Esophagus squamous epithelium (tissue), 5 donors: ENCODE data around the gene ASMTL. TPM values are rescaled to one million over a fixed set of nuclear protein-coding genes. Genes with fewer than 3 reads are reported as not detected.
"Not testable (repeated sequence)": the region's sequence is repeated elsewhere in the genome, so short reads cannot be mapped to it uniquely, and the experiment has no call there.

Experiments
- DNase-seq: peaks from one replicate; lab custom pipeline; 2025; lab: John Stamatoyannopoulos, UW
- H3K27ac ChIP-seq, 4 donors: fragments of 200-600 bp; sonication (generic); one replicate each; pipeline ENCODE4 v1.5.1; 2016 to 2019; ENCODE audit warnings: mild to moderate bottlenecking in 1 of 4
- H3K27me3 ChIP-seq, 4 donors: fragments of 200-600 bp; sonication (generic); 1 replicate in 3 of 4; 2 replicates in 1 of 4; pipeline versions ENCODE4 v1.5.1 to v1.6.0; 2017 to 2021; ENCODE audit warnings: antibody characterized with exemption in 1 of 4
- H3K36me3 ChIP-seq, 3 donors: fragments of 200-600 bp; sonication (generic); one replicate each; pipeline ENCODE4 v1.5.1; 2016 to 2019
- H3K4me1 ChIP-seq, 3 donors: fragments of 200-600 bp; sonication (generic); one replicate each; pipeline ENCODE4 v1.5.1; 2017 to 2019
- H3K4me3 ChIP-seq, 4 donors: fragments of 200-600 bp; sonication (generic); 1 replicate in 3 of 4; 2 replicates in 1 of 4; pipeline ENCODE4 v1.5.1; 2016 to 2019; ENCODE audit warnings: mild to moderate bottlenecking in 2 of 4, moderate library complexity in 1 of 4
- H3K9me3 ChIP-seq, 3 donors: fragments of 200-600 bp; sonication (generic); one replicate each; pipeline ENCODE4 v1.5.1; 2016 to 2019
- CTCF ChIP-seq, 6 experiments: fragments of 450-650 bp in 4 of 6; fragments of 200-600 bp in 2 of 6; sonication (generic) in 2 of 6; IDR thresholded peaks; one replicate each; pipeline ENCODE4 v1.5.1; 2016 to 2019; ENCODE audit warnings: antibody characterized with exemption in 6 of 6, mild to moderate bottlenecking in 4 of 6, moderate library complexity in 4 of 6
- POLR2A ChIP-seq, 4 donors: fragments of 450-650 bp; IDR thresholded peaks; one replicate each; pipeline ENCODE4 v1.6.1; 2017; ENCODE audit warnings: antibody characterized with exemption in 4 of 4, mild to moderate bottlenecking in 4 of 4, moderate library complexity in 3 of 4
- WGBS, 2 donors: methylation state at CpG; one replicate each; pipeline ENCODE4 v1.1.5; 2018; 5-methylcytosine and 5-hydroxymethylcytosine counted together
- intact Hi-C: fragments of 100-400 bp; cut with DNase I; formaldehyde crosslinking; loops from one replicate; pipeline ENCODE4 v1.15.0; 2022
- total RNA-seq, 4 donors: library from RNA; depleted of rRNA; stranded (reverse); fragments of >200 nt; gene quantifications; one replicate each; pipeline ENCODE4 v1.1.0, GENCODE V29; 2016
- donor health status: DM: yes; HTN: yes; CAD: no.

The ASMTL gene
- total RNA-seq, 4 donors from 2014 or later = 4.4 to 21.4 (median 11.1) TPM

DNA sequence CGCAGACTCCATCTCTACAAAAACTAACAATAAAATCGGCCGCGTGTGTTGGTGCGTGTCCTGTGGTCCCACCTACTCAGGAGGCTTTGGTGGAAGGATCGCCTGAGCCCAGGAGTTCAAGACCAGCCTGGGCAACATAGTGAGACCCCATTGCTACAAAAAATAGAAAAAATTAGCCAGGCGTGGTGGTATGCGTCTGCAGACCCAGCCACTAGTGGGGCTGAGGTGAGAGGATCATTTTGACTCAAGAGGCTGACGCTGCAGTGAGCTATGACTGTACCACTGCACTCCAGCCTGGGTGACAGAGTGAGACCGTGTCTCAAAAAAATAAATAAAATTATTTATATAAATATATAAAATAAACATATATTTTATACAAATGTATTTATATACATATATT lies 22.3 kb downstream of the ASMTL start:
- no peak overlapping the region for H3K4me3 ChIP-seq
- H3K27ac ChIP-seq = no peak overlapping the region
- H3K4me1 ChIP-seq = no peaks in the 10 kb centered on the region
- intact Hi-C loops = no loop called here
- DNase-seq = no peak
- H3K9me3 ChIP-seq = no peaks in the 10 kb centered on the region
- 85 to 91% methylated on average over 10 of the region's 10 CpGs for WGBS, 2 donors
- H3K27me3 ChIP-seq = no peaks in the 10 kb centered on the region
- TF ChIP-seq CTCF (IDR thresholded peaks at IDR 0.05) = no peak
- TF ChIP-seq POLR2A (IDR thresholded peaks at IDR 0.05) = no peak
- H3K36me3 ChIP-seq = peaks cover 6 to 68% (median 6%) of the 10 kb centered on the region in 3 donors

GRCh38 chrX:1427756-1428155 lies 25.0 kb downstream of the ASMTL start:
- H3K4me1 ChIP-seq = no peaks in the 10 kb centered on the region
- no peak overlapping the region for H3K27ac ChIP-seq
- intact Hi-C loops = no loop called here
- H3K36me3 ChIP-seq = peaks cover 6 to 60% (median 9%) of the 10 kb centered on the region in 3 donors
- WGBS, 2 donors = 95 to 96% methylated on average over 13 to 25 of the region's 32 CpGs
- no peak for TF ChIP-seq POLR2A (IDR thresholded peaks at IDR 0.05)
- TF ChIP-seq CTCF (IDR thresholded peaks at IDR 0.05) = no peak
- DNase-seq = no peak
- H3K27me3 ChIP-seq = no peaks in the 10 kb centered on the region
- H3K9me3 ChIP-seq = peaks cover 0 to 14% (median 6%) of the 10 kb centered on the region in 3 donors
- no peak overlapping the region for H3K4me3 ChIP-seq

DNA sequence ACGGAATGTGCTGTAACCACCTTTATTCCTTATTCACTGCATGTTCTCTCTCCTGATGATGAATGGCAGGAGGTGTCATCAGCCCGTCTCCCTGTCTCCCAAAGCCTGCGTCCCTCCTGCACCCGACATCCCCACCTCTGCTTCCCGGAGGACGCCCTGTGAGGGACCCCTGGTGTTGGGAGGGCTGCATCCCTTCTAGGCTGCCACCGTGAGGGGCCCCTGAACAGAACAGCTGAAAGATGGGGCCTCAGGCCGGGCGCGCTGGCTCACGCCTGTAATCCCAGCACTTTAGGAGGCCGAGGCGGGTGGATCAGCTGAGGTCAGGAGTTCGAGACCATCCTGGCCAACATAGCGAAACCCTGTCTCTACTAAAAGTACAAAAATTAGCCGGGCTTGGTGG lies 26.4 kb downstream of the ASMTL start:
- H3K36me3 ChIP-seq = peaks cover 9 to 63% (median 11%) of the 10 kb centered on the region in 3 donors
- H3K27ac ChIP-seq, H3K27me3 ChIP-seq, H3K4me1 ChIP-seq, DNase-seq, intact Hi-C loops, H3K4me3 ChIP-seq: not testable (repeated sequence)
- peaks cover 0 to 26% (median 11%) of the 10 kb centered on the region in 3 donors for H3K9me3 ChIP-seq
- WGBS, 2 donors = 73 to 76% methylated on average over 4 to 6 of the region's 16 CpGs

- 76 to 90% methylated on average over 6 to 9 of the region's 10 CpGs for WGBS, 2 donors
- DNase-seq = no peak
- H3K36me3 ChIP-seq = peaks cover 9 to 71% (median 11%) of the 10 kb centered on the region in 3 donors
Observed at GRCh38 chrX:1425381-1425780, 27.3 kb downstream of the ASMTL start.

DNA sequence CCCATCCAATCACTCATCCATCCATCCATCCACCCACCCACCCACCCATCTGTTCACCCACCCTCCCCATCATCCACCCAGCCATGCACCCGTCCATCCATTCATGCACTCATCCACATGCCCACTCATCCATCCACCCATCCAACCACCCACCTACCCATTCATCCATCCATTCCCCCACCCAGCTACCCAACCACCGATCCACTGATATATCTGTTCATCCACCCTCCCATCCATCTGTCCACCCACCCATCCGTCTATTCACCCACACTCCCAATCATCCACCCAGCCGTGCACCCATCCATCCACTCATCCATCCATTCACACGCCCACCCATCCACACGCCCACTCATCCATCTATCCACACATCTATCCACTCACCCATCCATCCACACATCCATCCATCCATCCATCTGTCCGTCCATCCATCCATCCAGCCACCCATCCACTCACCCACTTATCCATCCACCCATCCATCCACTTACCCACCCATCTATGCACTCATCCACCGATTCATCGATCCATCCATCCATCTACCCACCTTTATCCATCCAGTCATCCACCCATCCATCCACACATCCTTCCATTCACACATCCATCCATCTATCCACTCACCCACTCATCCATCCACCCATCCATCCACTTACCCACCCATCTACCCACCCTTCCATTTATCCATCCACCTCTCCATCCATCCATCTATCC lies 28.4 kb downstream of the ASMTL start:
- peaks cover 9 to 73% (median 11%) of the 10 kb centered on the region in 3 donors for H3K36me3 ChIP-seq
- no peaks in the 10 kb centered on the region for H3K27me3 ChIP-seq
- TF ChIP-seq CTCF (IDR thresholded peaks at IDR 0.05) = no peak
- no peak for TF ChIP-seq POLR2A (IDR thresholded peaks at IDR 0.05)
- H3K4me3 ChIP-seq = no peak overlapping the region
- DNase-seq = no peak
- H3K9me3 ChIP-seq = peaks cover 0 to 26% (median 11%) of the 10 kb centered on the region in 3 donors
- intact Hi-C loops = no loop called here
- no peaks in the 10 kb centered on the region for H3K4me1 ChIP-seq
- 71 to 84% methylated on average over 9 of the region's 9 CpGs for WGBS, 2 donors
- no peak overlapping the region for H3K27ac ChIP-seq

More at GRCh38 chrX:1425381-1425780, 27.3 kb downstream of the ASMTL start:
- H3K9me3 ChIP-seq = peaks cover 0 to 26% (median 11%) of the 10 kb centered on the region in 3 donors
- TF ChIP-seq POLR2A (IDR thresholded peaks at IDR 0.05) (no peak), CTCF (IDR thresholded peaks at IDR 0.05) (no peak)
- H3K27ac ChIP-seq = no peak overlapping the region
- intact Hi-C loops = no loop called here
- no peak overlapping the region for H3K4me3 ChIP-seq
- H3K27me3 ChIP-seq = no peaks in the 10 kb centered on the region
- no peaks in the 10 kb centered on the region for H3K4me1 ChIP-seq
